ENCODE results near the gene RFTN1.

RFTN1 gene

DNA sequence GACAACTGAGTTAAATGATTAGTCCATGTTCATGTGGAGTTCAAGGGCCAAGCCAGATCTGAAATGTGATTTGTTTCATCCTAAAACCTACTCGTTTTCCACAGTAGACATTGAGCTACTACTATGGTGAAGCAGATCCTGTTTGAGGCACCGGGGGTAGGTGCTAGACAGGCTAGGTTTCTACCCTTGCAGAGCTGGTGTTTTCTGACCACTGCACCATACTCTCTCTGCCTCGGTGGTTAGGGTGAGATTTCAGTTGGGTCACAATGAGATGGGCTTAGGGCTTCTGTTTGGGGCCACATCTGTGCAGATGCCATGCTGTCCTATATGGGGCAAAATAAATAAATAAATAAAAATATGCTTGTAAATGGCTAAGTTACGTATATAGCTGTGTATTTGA is 149.2 kb downstream of the RFTN1 start:
- TF ChIP-seq, protein P1, sequence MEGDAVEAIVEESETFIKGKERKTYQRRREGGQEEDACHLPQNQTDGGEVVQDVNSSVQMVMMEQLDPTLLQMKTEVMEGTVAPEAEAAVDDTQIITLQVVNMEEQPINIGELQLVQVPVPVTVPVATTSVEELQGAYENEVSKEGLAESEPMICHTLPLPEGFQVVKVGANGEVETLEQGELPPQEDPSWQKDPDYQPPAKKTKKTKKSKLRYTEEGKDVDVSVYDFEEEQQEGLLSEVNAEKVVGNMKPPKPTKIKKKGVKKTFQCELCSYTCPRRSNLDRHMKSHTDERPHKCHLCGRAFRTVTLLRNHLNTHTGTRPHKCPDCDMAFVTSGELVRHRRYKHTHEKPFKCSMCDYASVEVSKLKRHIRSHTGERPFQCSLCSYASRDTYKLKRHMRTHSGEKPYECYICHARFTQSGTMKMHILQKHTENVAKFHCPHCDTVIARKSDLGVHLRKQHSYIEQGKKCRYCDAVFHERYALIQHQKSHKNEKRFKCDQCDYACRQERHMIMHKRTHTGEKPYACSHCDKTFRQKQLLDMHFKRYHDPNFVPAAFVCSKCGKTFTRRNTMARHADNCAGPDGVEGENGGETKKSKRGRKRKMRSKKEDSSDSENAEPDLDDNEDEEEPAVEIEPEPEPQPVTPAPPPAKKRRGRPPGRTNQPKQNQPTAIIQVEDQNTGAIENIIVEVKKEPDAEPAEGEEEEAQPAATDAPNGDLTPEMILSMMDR (IDR thresholded peaks at IDR 0.05; ENCODE audit: borderline replicate concordance, insufficient read depth, low read depth, low read length): no peak
- no peak overlapping the region for H3K4me3 ChIP-seq (ENCODE audit: low read depth, low read length)

DNA sequence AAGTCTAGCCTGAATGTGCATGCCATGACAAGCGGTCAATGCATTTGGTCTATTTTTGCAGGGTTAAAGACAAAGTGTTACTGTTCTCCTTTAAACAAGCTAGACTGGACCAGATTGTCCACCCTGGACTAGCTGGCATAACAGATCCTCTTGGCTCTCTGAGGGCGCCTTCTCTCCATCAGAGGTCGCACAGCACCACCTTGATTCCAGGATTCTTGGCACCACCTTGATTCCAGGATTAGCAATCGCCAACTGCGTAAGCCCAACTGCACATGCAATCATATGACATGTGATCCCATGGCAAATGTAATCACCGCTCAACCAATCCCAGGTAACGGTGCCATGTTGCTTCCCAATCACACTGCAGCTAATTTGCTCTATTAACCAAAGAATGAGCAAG is 149.9 kb downstream of the RFTN1 start:
- H3K4me3 ChIP-seq (ENCODE audit: low read depth, low read length): no peak overlapping the region
- TF ChIP-seq, protein P1 (IDR thresholded peaks at IDR 0.05; ENCODE audit: borderline replicate concordance, insufficient read depth, low read depth, low read length): no peak

DNA sequence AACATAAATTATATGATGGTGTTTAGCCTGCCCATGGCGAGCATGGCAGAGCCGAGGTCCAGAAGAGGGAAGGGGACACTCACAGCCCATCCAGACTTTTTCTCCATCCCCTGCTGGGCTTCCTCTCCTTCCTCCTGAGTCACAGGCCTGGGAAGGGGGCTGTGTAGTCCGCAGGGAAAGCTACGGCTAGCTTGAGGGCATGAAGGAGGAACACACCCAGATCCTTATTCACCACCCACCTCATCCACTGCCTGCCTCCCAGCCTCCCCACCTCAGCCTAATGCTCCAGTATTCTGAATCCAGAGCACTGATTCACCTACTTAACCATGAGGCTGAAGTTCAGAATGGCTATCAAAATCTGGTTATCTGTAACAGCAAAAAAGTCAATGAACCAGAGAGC is 150.7 kb downstream of the RFTN1 start:
- H3K4me3 ChIP-seq (ENCODE audit: low read depth, low read length): no peak overlapping the region

DNA sequence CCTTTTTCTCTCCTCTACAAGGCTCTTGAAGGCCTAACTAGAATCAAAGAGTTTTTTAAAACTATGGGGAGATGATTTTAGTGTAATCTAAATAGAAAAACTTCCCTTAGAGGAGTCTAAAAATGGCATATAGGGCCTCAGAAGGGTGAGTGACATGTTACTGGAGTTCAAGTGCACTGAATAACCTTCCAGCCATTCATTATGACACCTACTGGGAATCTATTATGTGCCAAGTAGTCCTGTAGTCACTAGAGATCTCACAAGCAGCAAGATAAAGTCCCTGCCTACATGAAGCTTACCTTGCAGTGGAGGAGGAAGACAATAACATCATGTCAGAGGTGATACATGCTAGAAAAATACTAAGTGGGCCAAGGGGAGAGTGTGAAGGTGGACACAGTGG is 152.4 kb downstream of the RFTN1 start:
- TF ChIP-seq, protein P1 (IDR thresholded peaks at IDR 0.05; ENCODE audit: borderline replicate concordance, insufficient read depth, low read depth, low read length): no peak
- H3K4me3 ChIP-seq (ENCODE audit: low read depth, low read length): no peak overlapping the region

More for the DNA sequence above, 150.7 kb downstream of the RFTN1 start:
- TF ChIP-seq, protein P1 (IDR thresholded peaks at IDR 0.05; ENCODE audit: borderline replicate concordance, insufficient read depth, low read depth, low read length): no peak

DNA sequence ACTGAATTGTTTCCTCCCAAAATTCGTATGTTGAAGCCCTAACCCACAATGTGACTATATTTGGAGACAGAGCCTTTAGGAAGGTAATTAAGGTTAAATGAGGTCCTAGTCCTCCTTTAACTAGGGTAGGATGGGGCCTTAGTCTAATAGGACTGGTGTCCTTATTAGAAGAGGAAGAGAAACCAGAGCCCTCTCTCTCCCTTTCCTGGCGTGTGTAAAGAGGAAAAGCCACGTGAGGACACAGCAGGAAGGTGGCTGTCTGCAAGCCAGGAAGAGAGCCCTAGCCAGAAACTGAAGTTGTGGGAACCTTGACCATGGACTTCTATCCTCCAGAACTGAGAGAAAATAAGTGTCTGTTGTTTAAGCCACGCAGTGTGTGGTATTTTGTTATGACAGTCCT is 154.2 kb downstream of the RFTN1 start:
- no peak overlapping the region for H3K4me3 ChIP-seq (ENCODE audit: low read depth, low read length)
- TF ChIP-seq, protein P1 (IDR thresholded peaks at IDR 0.05; ENCODE audit: borderline replicate concordance, insufficient read depth, low read depth, low read length): no peak

DNA sequence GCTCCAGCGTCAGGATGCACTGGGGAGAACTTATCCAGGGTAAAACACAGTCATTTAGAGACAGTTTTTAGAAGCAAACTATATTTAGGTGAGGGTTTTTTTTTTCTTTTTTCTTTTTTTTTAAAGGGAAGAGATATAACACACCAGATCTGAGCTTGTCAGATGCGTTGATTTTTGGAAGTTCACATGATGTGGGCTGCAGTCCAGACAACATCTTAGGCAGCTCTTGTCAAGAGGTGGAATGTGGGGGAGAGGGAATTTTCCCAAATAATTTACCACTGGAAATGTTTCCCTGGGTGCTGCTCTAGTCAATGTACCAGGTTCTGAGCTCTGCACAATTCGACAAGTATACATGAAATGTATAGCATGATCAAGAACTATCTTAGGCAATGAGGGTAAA is 155.2 kb downstream of the RFTN1 start:
- TF ChIP-seq, protein P1 (IDR thresholded peaks at IDR 0.05; ENCODE audit: borderline replicate concordance, insufficient read depth, low read depth, low read length): no peak
- no peak overlapping the region for H3K4me3 ChIP-seq (ENCODE audit: low read depth, low read length)

DNA sequence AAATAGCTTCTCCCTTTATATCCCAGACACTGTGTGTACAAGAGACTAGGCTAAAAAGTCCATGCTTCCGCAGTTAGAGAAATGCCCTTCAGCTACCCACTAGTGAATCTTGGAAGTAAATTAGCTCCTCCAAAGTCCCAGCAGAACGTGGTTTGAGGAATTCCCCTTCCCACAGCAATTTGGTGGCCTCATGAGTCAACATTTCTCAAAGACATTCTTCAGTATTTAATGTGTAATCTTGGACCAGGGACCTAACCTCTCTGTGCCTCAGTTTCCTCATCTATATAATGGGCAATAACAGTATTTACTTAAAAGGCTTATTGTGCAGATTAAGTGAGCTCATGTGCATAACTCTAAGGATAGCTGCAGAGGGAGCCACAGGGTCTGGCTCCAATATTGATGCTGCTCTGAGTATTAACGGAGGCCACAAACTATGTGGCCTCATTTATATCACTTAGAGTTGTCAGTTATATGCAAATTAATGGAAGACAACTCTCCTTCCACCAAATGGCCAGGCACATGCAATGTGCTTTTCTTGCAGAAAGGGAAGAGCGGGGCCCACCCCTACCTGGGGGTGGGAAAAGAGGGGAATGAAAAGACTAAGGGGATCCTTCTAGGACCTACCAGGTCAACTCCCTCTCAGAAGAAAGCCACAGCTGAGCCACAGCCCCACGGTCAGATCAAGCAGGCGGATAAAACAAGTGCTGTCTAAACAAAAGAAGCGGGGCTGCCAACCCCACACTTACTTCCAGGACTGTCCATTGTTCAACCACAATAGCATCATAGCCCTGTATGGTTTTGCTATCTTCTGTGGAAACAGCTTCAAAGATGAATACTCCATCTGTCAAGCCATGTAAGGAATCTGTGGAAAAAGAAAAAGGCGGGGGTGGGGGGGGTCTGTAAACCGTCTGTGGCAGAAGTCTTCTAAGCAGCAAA is 156.0 kb downstream of the RFTN1 start:
- TF ChIP-seq, protein P1 (IDR thresholded peaks at IDR 0.05; ENCODE audit: borderline replicate concordance, insufficient read depth, low read depth, low read length): no peak

More for the DNA sequence above, 156.0 kb downstream of the RFTN1 start:
- H3K4me3 ChIP-seq (ENCODE audit: low read depth, low read length): no peak overlapping the region
